ENCODE data around the gene FANCF. TPM values are rescaled to one million over a fixed set of nuclear protein-coding genes. Genes with fewer than 3 reads are reported as not detected.

The FANCF gene
- total RNA-seq, 2 donors from 2014 or later, result 6.0 to 7.4 TPM

DNA sequence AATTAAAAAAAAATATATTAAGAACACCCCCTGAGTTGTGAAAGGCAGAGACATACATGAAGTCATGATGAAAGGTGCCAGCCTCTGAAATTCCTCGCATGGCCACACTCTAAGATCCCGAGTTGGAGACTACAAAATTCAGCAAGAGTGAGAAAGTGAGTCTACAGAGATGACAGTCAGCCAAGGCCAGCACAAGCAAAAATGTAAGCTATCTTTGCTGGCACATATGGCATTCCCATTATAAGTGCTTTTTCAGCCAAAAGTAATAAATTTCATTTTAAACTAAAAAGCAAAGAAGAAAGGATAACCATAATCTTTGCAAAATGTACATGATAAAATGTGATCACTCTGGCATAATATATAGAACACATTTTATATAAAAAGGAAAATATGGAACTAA is 40.6 kb downstream of the FANCF start:
- Histone ChIP-seq H3K27ac (no peak overlapping the region), H3K36me3 (no peaks in the 10 kb centered on the region), H3K4me3 (no peak overlapping the region), H3K9me3 (no peaks in the 10 kb centered on the region), H3K4me1 (ENCODE audit: control insufficient read depth in 1 of 2, low read depth in 2 of 2) (no peaks in the 10 kb centered on the region), H3K27me3 (replicated peaks; ENCODE audit: insufficient read depth) (no peaks in the 10 kb centered on the region)
- DNase-seq (ENCODE audit: low spot score), result no peak
- ATAC-seq (ENCODE audit: insufficient number of reproducible peaks, low FRiP score, low read depth), result no peak
- TF ChIP-seq, protein P1, sequence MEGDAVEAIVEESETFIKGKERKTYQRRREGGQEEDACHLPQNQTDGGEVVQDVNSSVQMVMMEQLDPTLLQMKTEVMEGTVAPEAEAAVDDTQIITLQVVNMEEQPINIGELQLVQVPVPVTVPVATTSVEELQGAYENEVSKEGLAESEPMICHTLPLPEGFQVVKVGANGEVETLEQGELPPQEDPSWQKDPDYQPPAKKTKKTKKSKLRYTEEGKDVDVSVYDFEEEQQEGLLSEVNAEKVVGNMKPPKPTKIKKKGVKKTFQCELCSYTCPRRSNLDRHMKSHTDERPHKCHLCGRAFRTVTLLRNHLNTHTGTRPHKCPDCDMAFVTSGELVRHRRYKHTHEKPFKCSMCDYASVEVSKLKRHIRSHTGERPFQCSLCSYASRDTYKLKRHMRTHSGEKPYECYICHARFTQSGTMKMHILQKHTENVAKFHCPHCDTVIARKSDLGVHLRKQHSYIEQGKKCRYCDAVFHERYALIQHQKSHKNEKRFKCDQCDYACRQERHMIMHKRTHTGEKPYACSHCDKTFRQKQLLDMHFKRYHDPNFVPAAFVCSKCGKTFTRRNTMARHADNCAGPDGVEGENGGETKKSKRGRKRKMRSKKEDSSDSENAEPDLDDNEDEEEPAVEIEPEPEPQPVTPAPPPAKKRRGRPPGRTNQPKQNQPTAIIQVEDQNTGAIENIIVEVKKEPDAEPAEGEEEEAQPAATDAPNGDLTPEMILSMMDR (IDR thresholded peaks at IDR 0.05), result no peak

DNA sequence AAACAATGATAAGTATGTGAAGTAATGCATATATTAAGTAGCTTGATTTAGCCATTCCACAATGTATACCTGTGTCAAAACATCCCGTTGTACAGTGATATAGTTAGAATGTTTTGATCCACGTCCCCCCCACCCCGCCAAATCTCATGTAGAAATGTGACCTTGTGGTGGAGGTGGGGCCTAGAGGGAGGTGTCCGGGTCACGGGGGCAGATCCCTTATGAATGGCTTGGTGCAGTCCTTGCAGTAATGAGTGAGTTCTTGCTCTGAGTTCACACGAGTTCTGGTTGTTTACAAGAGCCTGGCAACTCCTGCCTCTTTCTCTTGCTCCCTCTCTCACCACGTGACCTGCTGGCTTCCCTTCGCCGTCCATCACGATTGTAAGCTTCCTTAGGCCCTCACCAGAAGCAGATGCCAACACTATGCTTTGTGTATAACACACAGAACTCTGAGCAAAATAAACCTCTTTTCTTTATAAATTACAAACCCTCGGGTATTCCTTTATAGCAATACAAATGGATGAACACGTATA is 41.6 kb downstream of the FANCF start:
- Histone ChIP-seq H3K9me3 (no peaks in the 10 kb centered on the region), H3K36me3 (no peaks in the 10 kb centered on the region), H3K27me3 (replicated peaks; ENCODE audit: insufficient read depth) (no peaks in the 10 kb centered on the region), H3K4me3 (no peak overlapping the region), H3K27ac (no peak overlapping the region), H3K4me1 (ENCODE audit: control insufficient read depth in 1 of 2, low read depth in 2 of 2) (no peaks in the 10 kb centered on the region)
- DNase-seq (ENCODE audit: low spot score) (no peak), ATAC-seq (ENCODE audit: insufficient number of reproducible peaks, low FRiP score, low read depth) (no peak)
- TF ChIP-seq, protein P1 (IDR thresholded peaks at IDR 0.05), result no peak

DNA sequence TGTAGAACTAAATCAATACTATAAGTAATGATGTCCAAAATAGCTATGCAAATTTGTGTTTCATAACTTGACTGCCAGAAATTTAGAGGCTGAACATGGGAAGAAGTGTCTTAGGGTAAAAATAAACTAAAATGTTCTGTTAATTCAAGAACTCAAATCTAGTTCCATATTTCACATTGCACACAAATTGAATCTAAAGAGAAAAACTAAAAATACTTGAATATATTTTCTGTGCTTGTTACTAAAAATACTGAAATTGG is 43.5 kb downstream of the FANCF start:
- DNase-seq (ENCODE audit: low spot score), result no peak
- no peak for ATAC-seq (ENCODE audit: insufficient number of reproducible peaks, low FRiP score, low read depth)
- TF ChIP-seq, protein P1 (IDR thresholded peaks at IDR 0.05), result no peak

DNA sequence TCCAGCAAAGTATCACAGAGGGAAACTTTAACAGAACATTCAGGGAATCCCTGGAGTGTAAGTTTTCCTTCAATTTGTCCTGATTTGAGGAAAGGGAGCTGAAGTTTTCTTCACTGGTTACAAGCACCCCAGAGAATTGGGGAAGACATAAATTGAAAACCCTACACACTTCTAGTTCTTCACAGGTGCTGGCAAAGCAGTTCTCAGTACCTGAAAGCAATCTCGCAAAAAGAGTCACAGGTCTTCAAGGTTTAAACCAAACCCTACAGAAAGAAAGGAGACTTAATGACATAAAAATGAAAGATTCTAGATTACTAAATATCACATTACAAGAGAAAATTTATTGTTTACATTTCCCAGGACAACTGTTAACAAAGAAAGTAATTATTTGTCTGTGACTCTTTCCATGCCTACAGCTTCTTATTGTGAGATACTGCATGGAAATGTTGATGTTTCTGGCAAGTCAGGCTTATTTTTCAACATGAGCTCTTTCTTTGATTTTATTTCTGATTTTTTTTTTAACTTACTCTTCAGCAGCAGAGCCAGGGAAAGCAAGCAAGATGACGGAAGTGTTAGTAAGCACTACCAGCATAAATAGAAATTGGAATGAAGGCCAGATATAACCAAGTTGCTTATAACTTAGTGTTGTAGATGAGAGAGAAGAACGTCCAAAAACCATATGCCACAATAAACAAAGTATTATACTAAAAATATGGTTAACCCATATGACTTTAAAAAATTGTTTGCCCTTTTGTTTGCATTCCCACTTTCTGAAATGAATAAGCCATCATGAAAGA is 44.1 kb downstream of the FANCF start:
- ATAC-seq (ENCODE audit: insufficient number of reproducible peaks, low FRiP score, low read depth) (no peak), DNase-seq (ENCODE audit: low spot score) (no peak)
- Histone ChIP-seq H3K36me3 (no peaks in the 10 kb centered on the region), H3K9me3 (no peaks in the 10 kb centered on the region), H3K4me1 (ENCODE audit: control insufficient read depth in 1 of 2, low read depth in 2 of 2) (no peaks in the 10 kb centered on the region), H3K4me3 (no peak overlapping the region), H3K27ac (no peak overlapping the region), H3K27me3 (replicated peaks; ENCODE audit: insufficient read depth) (no peaks in the 10 kb centered on the region)
- TF ChIP-seq, protein P1 (IDR thresholded peaks at IDR 0.05), result no peak

More for the DNA sequence above, 43.5 kb downstream of the FANCF start:
- no peaks in the 10 kb centered on the region for H3K4me1 ChIP-seq (ENCODE audit: control insufficient read depth in 1 of 2, low read depth in 2 of 2)
- H3K4me3 ChIP-seq, result no peak overlapping the region
- no peak overlapping the region for H3K27ac ChIP-seq
- no peaks in the 10 kb centered on the region for H3K36me3 ChIP-seq
- H3K9me3 ChIP-seq, result no peaks in the 10 kb centered on the region
- H3K27me3 ChIP-seq (replicated peaks; ENCODE audit: insufficient read depth), result no peaks in the 10 kb centered on the region

DNA sequence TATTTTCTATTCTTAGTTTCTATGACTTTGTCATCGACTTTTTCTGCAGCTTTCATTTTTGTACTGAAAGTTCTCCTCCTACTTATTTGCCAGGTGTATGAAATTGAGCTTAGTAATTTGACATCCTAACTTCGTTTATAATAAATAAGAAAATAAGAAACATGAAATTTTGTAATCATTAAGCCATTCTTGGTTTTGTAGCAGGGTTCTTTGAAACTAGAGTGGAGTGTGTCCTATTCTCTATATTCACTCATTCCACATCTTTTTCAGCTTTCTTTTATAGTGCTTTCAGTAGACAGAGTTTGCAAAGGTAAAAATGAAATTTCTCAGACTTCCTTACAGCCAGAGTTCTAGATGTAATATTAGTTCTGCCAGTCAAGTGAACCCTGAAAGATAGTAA is 47.8 kb downstream of the FANCF start:
- no peak for DNase-seq (ENCODE audit: low spot score)
- no peaks in the 10 kb centered on the region for H3K36me3 ChIP-seq
- ATAC-seq (ENCODE audit: insufficient number of reproducible peaks, low FRiP score, low read depth), result no peak
- no peaks in the 10 kb centered on the region for H3K9me3 ChIP-seq
- TF ChIP-seq, protein P1 (IDR thresholded peaks at IDR 0.05), result no peak
- no peaks in the 10 kb centered on the region for H3K27me3 ChIP-seq (replicated peaks; ENCODE audit: insufficient read depth)
- H3K27ac ChIP-seq, result no peak overlapping the region
- no peak overlapping the region for H3K4me3 ChIP-seq
- no peaks in the 10 kb centered on the region for H3K4me1 ChIP-seq (ENCODE audit: control insufficient read depth in 1 of 2, low read depth in 2 of 2)

Other genes starting within 250 kb of the FANCF start
- gene GAS2, start 40.8 kb upstream of the FANCF start, total RNA-seq, result under 1 TPM in 1 of 2 donors, not detected in 1; 0.95 TPM
- 10 to 100 TPM in 1 of 2 donors, 1 to 10 TPM in 1; 8.5 to 14.0 TPM for gene SVIP, start 204.0 kb upstream of the FANCF start, total RNA-seq
- not detected for gene CCDC179, start 234.7 kb upstream of the FANCF start, total RNA-seq